IPS-NIHi7 (cell line): ENCODE results near the gene NAT8L.
A peak's percentile ranks its signal among the peaks of the same experiment; 100 is the strongest.
"Not testable (repeated sequence)": the region's sequence is repeated elsewhere in the genome, so short reads cannot be mapped to it uniquely, and the experiment has no call there.

Source experiments
- DNase-seq: peaks from one replicate; pipeline ENCODE4 v3.0.0; 2012; ENCODE audit warnings: mixed read lengths; ENCODE audit errors: extremely low spot score

The NAT8L gene

GRCh38 chr4:2059046-2059725 is at the start of gene NAT8L:
Gene NAT8L (plus strand): TSS chr4:2059327. CDS start chr4:2059512, 185 bp downstream.
- peak; percentile 74 for DNase-seq

GRCh38 chr4:2009651-2010233 is 49.4 kb upstream of the NAT8L start:
- peak; percentile 77 for DNase-seq

- no peak for DNase-seq
These were observed 47.5 kb upstream of the NAT8L start for GRCh38 chr4:2011583-2011982.

- DNase-seq, result no peak
These were observed 44.1 kb upstream of the NAT8L start for GRCh38 chr4:2015008-2015407.

GRCh38 chr4:2021358-2022018 is 37.6 kb upstream of the NAT8L start:
- DNase-seq, result peak; percentile 18

GRCh38 chr4:2024683-2025082 is 34.4 kb upstream of the NAT8L start:
- DNase-seq, result no peak

- DNase-seq, result no peak
These were observed 33.3 kb upstream of the NAT8L start for GRCh38 chr4:2025817-2026216.

- DNase-seq, result not testable (repeated sequence)
These were observed 32.0 kb upstream of the NAT8L start for GRCh38 chr4:2027120-2027519.

GRCh38 chr4:2031161-2031560 is 28.0 kb upstream of the NAT8L start:
- not testable (repeated sequence) for DNase-seq

GRCh38 chr4:2036327-2036726 is 22.8 kb upstream of the NAT8L start:
- DNase-seq, result peak; percentile 8

- no peak for DNase-seq
These were observed 22.3 kb upstream of the NAT8L start for GRCh38 chr4:2036866-2037265.

- peak; percentile 56 for DNase-seq
These were observed 18.5 kb upstream of the NAT8L start for GRCh38 chr4:2040391-2041238.

- peak; percentile 95 for DNase-seq
These were observed 17.6 kb upstream of the NAT8L start for GRCh38 chr4:2041239-2042130.

GRCh38 chr4:2042204-2042946 is 16.8 kb upstream of the NAT8L start:
- DNase-seq, result no peak

- no peak for DNase-seq
These were observed 16.2 kb upstream of the NAT8L start for GRCh38 chr4:2042947-2043395.

GRCh38 chr4:2043396-2044118 is 15.6 kb upstream of the NAT8L start:
- DNase-seq, result no peak

- no peak for DNase-seq
These were observed 15.0 kb upstream of the NAT8L start for GRCh38 chr4:2044119-2044485.

- no peak for DNase-seq
These were observed 14.3 kb upstream of the NAT8L start for GRCh38 chr4:2044542-2045517.
